Keratinocyte (primary cell): ENCODE measurements around the gene DEDD2. TPM values are rescaled to one million over a fixed set of nuclear protein-coding genes. Genes with fewer than 3 reads are reported as not detected.

Source experiments
- DNase-seq: peaks from one replicate; pipeline ENCODE4 v3.0.0-alpha.2; 2011; ENCODE audit warnings: low read depth, missing footprints, low spot score
- FAIRE-seq: peaks from 2 replicates; lab custom pipeline; 2011; peaks lifted over from hg19 to GRCh38; lab: Jason Lieb, UNC
- H2AFZ ChIP-seq: 2 replicates; pipeline ENCODE4 v1.6.0; 2012; ENCODE audit warnings: low read length, control low read depth, inconsistent platforms; ENCODE audit not compliant: control insufficient read depth
- H3K27ac ChIP-seq: 2 replicates; pipeline ENCODE4 v1.5.1; 2011; ENCODE audit warnings: low read length; ENCODE audit not compliant: control insufficient read depth, insufficient read depth
- H3K27me3 ChIP-seq: 3 replicates; pipeline ENCODE4 v1.6.0; 2011; ENCODE audit warnings: low read length; ENCODE audit not compliant: control insufficient read depth, insufficient read depth; ENCODE audit errors: extremely low read depth
- H3K36me3 ChIP-seq, 2 experiments: 2 replicates in 1 of 2; 3 replicates in 1 of 2; pipeline ENCODE4 v1.5.1; 2011; ENCODE audit warnings: low read length in 2 of 2, mild to moderate bottlenecking in 1 of 2; ENCODE audit not compliant: control insufficient read depth in 2 of 2, insufficient read depth in 2 of 2; ENCODE audit errors: extremely low read depth in 1 of 2
- H3K4me1 ChIP-seq: 3 replicates; pipeline ENCODE4 v1.5.1; 2011; ENCODE audit warnings: low read length; ENCODE audit not compliant: control insufficient read depth, insufficient read depth; ENCODE audit errors: extremely low read depth
- H3K4me2 ChIP-seq: 3 replicates; pipeline ENCODE4 v1.6.0; 2011; ENCODE audit warnings: low read depth, low read length; ENCODE audit not compliant: control insufficient read depth, insufficient read depth; ENCODE audit errors: extremely low read depth
- H3K4me3 ChIP-seq, 3 experiments: fragments of 200-600 bp in 1 of 3; sonication (generic) in 1 of 3; 2 replicates in 2 of 3; 3 replicates in 1 of 3; pipeline ENCODE4 v1.5.1; 2011 to 2016; ENCODE audit warnings: low read length in 3 of 3, mild to moderate bottlenecking in 3 of 3, control low read depth in 2 of 3, inconsistent platforms in 1 of 3, low read depth in 1 of 3, mixed read lengths in 1 of 3, mixed run types in 1 of 3, moderate library complexity in 1 of 3; ENCODE audit not compliant: control insufficient read depth in 2 of 3, insufficient read depth in 2 of 3; ENCODE audit errors: extremely low read depth in 1 of 3
- H3K79me2 ChIP-seq: 2 replicates; pipeline ENCODE4 v1.6.0; 2012; ENCODE audit warnings: low read length; ENCODE audit not compliant: control insufficient read depth, insufficient read depth
- H3K9ac ChIP-seq: 3 replicates; pipeline ENCODE4 v1.6.0; 2011; ENCODE audit warnings: low read length; ENCODE audit not compliant: control insufficient read depth, insufficient read depth; ENCODE audit errors: extremely low read depth
- H3K9me1 ChIP-seq: 3 replicates; pipeline ENCODE4 v1.6.0; 2011; ENCODE audit warnings: low read length; ENCODE audit not compliant: control insufficient read depth, insufficient read depth; ENCODE audit errors: extremely low read depth
- H3K9me3 ChIP-seq: 2 replicates; pipeline ENCODE4 v1.5.1; 2012; ENCODE audit warnings: low read depth, low read length; ENCODE audit not compliant: control insufficient read depth
- H4K20me1 ChIP-seq: 3 replicates; pipeline ENCODE4 v1.6.0; 2011; ENCODE audit warnings: low read length; ENCODE audit not compliant: control insufficient read depth, insufficient read depth; ENCODE audit errors: extremely low read depth
- CTCF ChIP-seq, 3 experiments: IDR thresholded peaks in 1 of 3; conservative IDR thresholded peaks in 1 of 3; optimal IDR thresholded peaks in 1 of 3; 2 replicates in 2 of 3; 3 replicates in 1 of 3; pipeline versions ENCODE3 to v1.5.1; 2011; ENCODE audit warnings: low read length in 3 of 3, mild to moderate bottlenecking in 3 of 3, moderate library complexity in 2 of 3, control low read depth in 1 of 3, inconsistent platforms in 1 of 3; ENCODE audit not compliant: insufficient read depth in 2 of 3; ENCODE audit errors: extremely low read depth in 1 of 3
- EZH2 ChIP-seq: IDR thresholded peaks from one replicate; pipeline ENCODE4 v1.6.1; 2012; ENCODE audit warnings: inconsistent platforms, mild to moderate bottlenecking, low read length, moderate library complexity
- dilution Hi-C: fragments of 300-500 bp; cut with MboI; formaldehyde crosslinking; loops from one replicate; pipeline ENCODE4 v1.7.0; 2020; ENCODE audit warnings: low sequenced_read_pairs; ENCODE audit not compliant: extremely low pct_ligation_motif_present
- polyA plus RNA-seq, 5 experiments: library from polyadenylated mRNA; depleted of rRNA in 3 of 5; stranded (reverse) in 3 of 5; stranded (forward) in 1 of 5; unstranded in 1 of 5; fragments of >200 nt; gene quantifications; 1 replicate in 1 of 5; 2 replicates in 3 of 5; 3 replicates in 1 of 5; pipeline versions ENCODE4 v1.2.1 to v1.2.3, GENCODE V29; 2011 to 2012; ENCODE audit warnings: missing spikeins in 2 of 5, low read depth in 1 of 5, low replicate concordance in 1 of 5

DEDD2 gene
- polyA plus RNA-seq, 1 donor (not counting 4 experiments of a cell fraction or from before 2014, with no cell fraction given) = 20.8 TPM

DNA sequence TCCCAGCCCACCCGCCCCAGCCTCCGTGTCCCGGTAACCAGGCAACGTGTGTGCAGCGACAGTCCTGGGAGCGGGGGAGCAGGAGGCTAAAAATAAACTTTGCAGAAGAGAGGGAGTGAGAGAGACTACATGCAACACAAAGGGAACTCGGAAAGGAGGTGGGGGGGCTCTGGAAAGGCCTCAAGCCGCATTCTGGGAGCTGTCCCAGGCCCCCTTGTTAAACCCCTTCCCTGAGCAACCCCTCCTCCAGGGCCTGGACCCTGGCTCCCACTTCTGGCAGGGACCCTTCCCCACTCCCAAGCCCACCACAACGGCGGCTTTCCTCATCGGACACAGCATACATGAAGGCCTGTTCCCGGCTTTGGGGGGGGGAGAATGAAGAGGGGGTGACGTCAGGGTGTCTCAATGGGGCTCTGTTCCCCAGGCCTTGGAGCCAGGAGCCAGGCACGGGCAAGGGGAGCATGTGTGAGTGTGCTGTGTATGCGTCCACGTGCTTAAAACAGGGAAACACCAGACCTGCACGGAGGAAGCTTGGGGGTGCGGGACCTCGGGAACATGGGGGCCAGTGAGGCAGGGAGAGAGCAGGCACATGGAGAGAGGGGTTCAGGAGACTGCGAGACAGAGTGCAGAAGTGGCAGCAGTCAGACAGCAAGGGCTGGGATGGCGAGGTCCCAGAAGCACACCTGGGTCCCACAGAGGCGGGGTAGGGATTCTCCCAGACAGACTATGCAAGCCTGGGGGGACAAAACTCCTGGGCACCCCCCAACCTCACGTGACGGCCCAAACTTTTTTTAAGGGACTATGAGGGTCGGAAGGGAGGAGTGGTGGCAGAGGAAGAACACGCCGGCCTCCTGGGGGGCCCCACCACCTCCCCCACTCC, 35.1 kb upstream of the DEDD2 start:
- Histone ChIP-seq H3K9me1 (no peaks in the 10 kb centered on the region), H3K4me3 (peak overlapping the region; percentile 71 to 92 (median 75)), H3K9ac (peak overlapping the region; percentile 87), H4K20me1 (peaks cover 18% of the 10 kb centered on the region), H3K4me1 (peaks cover 36% of the 10 kb centered on the region), H3K9me3 (no peaks in the 10 kb centered on the region), H3K36me3 (peaks cover 17 to 21% of the 10 kb centered on the region in 2 experiments), H3K27me3 (no peaks in the 10 kb centered on the region), H2AFZ (no peak overlapping the region), H3K4me2 (peak overlapping the region; percentile 91), H3K27ac (peak overlapping the region; percentile 84), H3K79me2 (peaks cover 57% of the 10 kb centered on the region)
- dilution Hi-C loops = no loop called here
- FAIRE-seq (no peak), DNase-seq (no peak)
- TF ChIP-seq CTCF (optimal IDR thresholded peaks at IDR 0.05 in 1 of 3, IDR thresholded peaks at IDR 0.05 in 1 of 3, conservative IDR thresholded peaks at IDR 0.05 in 1 of 3; ENCODE audit: extremely low read depth in 1 of 3, insufficient read depth in 2 of 3, low read length in 3 of 3) (no peak), EZH2 (no peak)

DNA sequence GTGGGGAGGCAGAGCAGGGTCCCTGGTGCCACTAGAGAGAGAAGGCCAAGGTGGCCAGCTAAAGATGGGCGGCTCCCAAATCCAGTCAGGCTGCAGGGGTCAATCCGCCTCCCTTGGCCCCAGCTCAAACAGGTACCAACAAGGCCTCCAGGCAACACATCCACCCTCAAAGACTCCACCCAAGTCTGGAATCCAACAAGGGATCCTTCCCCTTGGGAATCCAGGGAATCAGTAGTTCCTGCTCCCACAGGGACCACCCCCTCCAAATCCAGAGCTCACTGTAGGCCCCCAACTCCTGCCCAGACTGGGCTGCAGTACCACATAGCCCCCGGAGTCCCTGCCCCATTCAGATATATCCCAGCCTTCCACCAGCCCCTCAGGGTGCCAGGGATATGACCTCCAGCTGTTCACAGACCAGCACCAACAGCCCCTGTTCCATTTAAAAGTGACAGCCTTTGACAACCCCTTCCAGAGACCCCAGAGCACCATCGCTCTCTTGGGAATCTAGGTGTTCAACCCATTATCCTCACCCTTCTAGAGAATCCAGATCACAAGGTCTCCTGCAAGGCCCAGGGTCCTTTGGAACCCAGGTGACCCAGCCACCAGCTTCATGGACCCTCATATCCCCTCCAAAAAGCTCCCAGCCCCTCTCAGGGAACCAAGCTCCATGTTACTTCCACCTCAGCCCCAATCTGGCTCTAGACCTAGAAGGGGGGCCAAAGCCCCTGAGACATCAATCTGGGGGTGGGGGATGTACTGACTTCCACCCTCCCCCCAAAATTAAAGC, 34.3 kb upstream of the DEDD2 start:
- no peak overlapping the region for H2AFZ ChIP-seq
- peaks cover 18% of the 10 kb centered on the region for H4K20me1 ChIP-seq
- H3K9me3 ChIP-seq = no peaks in the 10 kb centered on the region
- peaks cover 57% of the 10 kb centered on the region for H3K79me2 ChIP-seq
- peak overlapping the region; percentile 75 for H3K9ac ChIP-seq
- H3K4me2 ChIP-seq = peak overlapping the region; percentile 91
- H3K4me3 ChIP-seq = peak overlapping the region; percentile 71 to 77 (median 75)
- no peaks in the 10 kb centered on the region for H3K9me1 ChIP-seq
- peaks cover 36% of the 10 kb centered on the region for H3K4me1 ChIP-seq
- FAIRE-seq = peak; percentile 84
- H3K27me3 ChIP-seq = no peaks in the 10 kb centered on the region
- no peak for TF ChIP-seq EZH2
- TF ChIP-seq CTCF (optimal IDR thresholded peaks at IDR 0.05 in 1 of 3, IDR thresholded peaks at IDR 0.05 in 1 of 3, conservative IDR thresholded peaks at IDR 0.05 in 1 of 3; ENCODE audit: extremely low read depth in 1 of 3, insufficient read depth in 2 of 3, low read length in 3 of 3) = no peak
- peaks cover 18 to 24% of the 10 kb centered on the region in 2 experiments for H3K36me3 ChIP-seq
- peak overlapping the region; percentile 72 for H3K27ac ChIP-seq
- dilution Hi-C loops = no loop called here
- no peak for DNase-seq
